ENCODE results near the gene CCT6B. TPM values are rescaled to one million over a fixed set of nuclear protein-coding genes. Genes with fewer than 3 reads are reported as not detected.
A peak's percentile ranks its signal among the peaks of the same experiment; 100 is the strongest.
"Not testable (repeated sequence)": the region's sequence is repeated elsewhere in the genome, so short reads cannot be mapped to it uniquely, and the experiment has no call there.

CCT6B gene
- total RNA-seq, 1 experiment from 2014 or later, result 1.9 TPM

- peak; percentile 92 for DNase-seq (ENCODE audit: low spot score)
Observed at GRCh38 chr17:34980353-34980680, 19.1 kb upstream of the CCT6B start, which contains the start of gene LIG3. Gene LIG3 (plus strand): TSS chr17:34980512. CDS start chr17:34983006, 2,494 bp downstream.

GRCh38 chr17:34979650-34980352 lies 18.5 kb upstream of the CCT6B start:
- no peak for DNase-seq (ENCODE audit: low spot score)

- DNase-seq (ENCODE audit: low spot score), result no peak
Observed at GRCh38 chr17:34979153-34979552, 17.9 kb upstream of the CCT6B start.

GRCh38 chr17:34974794-34975785 lies 13.8 kb upstream of the CCT6B start:
- DNase-seq (ENCODE audit: low spot score), result no peak

- DNase-seq (ENCODE audit: low spot score), result no peak
Observed at GRCh38 chr17:34974179-34974578, 12.9 kb upstream of the CCT6B start.

- DNase-seq (ENCODE audit: low spot score), result no peak
Observed at GRCh38 chr17:34958438-34958837, 2.8 kb downstream of the CCT6B start.

- not testable (repeated sequence) for DNase-seq (ENCODE audit: low spot score)
Observed at GRCh38 chr17:34950780-34951179, 10.5 kb downstream of the CCT6B start.

- no peak for DNase-seq (ENCODE audit: low spot score)
Observed at GRCh38 chr17:34930283-34930682, 31.0 kb downstream of the CCT6B start.

- DNase-seq (ENCODE audit: low spot score), result no peak
Observed at GRCh38 chr17:34926661-34927060, 34.6 kb downstream of the CCT6B start.

- no peak for DNase-seq (ENCODE audit: low spot score)
Observed at GRCh38 chr17:34920676-34921075, 40.6 kb downstream of the CCT6B start.

GRCh38 chr17:34917381-34917780 lies 43.9 kb downstream of the CCT6B start:
- DNase-seq (ENCODE audit: low spot score), result no peak

- no peak for DNase-seq (ENCODE audit: low spot score)
Observed at GRCh38 chr17:34916120-34916519, 45.1 kb downstream of the CCT6B start.

- no peak for DNase-seq (ENCODE audit: low spot score)
Observed at GRCh38 chr17:34913001-34913400, 48.3 kb downstream of the CCT6B start.

GRCh38 chr17:34909040-34909439 lies 52.2 kb downstream of the CCT6B start:
- no peak for DNase-seq (ENCODE audit: low spot score)

GRCh38 chr17:34902831-34903547 lies 58.3 kb downstream of the CCT6B start:
- no peak for DNase-seq (ENCODE audit: low spot score)

GRCh38 chr17:34899643-34900291 lies 61.5 kb downstream of the CCT6B start:
- no peak for DNase-seq (ENCODE audit: low spot score)

GRCh38 chr17:34895383-34895782 lies 65.9 kb downstream of the CCT6B start:
- no peak for DNase-seq (ENCODE audit: low spot score)

- no peak for DNase-seq (ENCODE audit: low spot score)
Observed at GRCh38 chr17:34894964-34895363, 66.3 kb downstream of the CCT6B start.

GRCh38 chr17:34892461-34893249 lies 68.6 kb downstream of the CCT6B start:
- DNase-seq (ENCODE audit: low spot score), result no peak

- no peak for DNase-seq (ENCODE audit: low spot score)
Observed at GRCh38 chr17:34886831-34887230, 74.4 kb downstream of the CCT6B start.

- no peak for DNase-seq (ENCODE audit: low spot score)
Observed at GRCh38 chr17:34885076-34885475, 76.2 kb downstream of the CCT6B start.

All from H4 (cell line).